GM19351 (cell line): Measurements from ENCODE around the gene ADSS1.
"Not testable (repeated sequence)": the region's sequence is repeated elsewhere in the genome, so short reads cannot be mapped to it uniquely, and the experiment has no call there.

Experiments used
- ATAC-seq: cut with Tn5 transposase; IDR thresholded peaks from one replicate; pipeline ENCODE4 v1.9.1; 2021; ENCODE audit warnings: mild to moderate bottlenecking, moderate library complexity; ENCODE audit not compliant: unreplicated experiment

The ADSS1 gene

GRCh38 chr14:104746071-104746545, 22.1 kb downstream of the ADSS1 start:
- no peak for ATAC-seq

- no peak for ATAC-seq
These were observed 23.0 kb downstream of the ADSS1 start for GRCh38 chr14:104746934-104747481.

- no peak for ATAC-seq
These were observed 23.8 kb downstream of the ADSS1 start for GRCh38 chr14:104747876-104748275.

- ATAC-seq = no peak
These were observed 25.2 kb downstream of the ADSS1 start for GRCh38 chr14:104749111-104749649.

GRCh38 chr14:104750056-104750752, 26.2 kb downstream of the ADSS1 start:
- ATAC-seq = no peak

GRCh38 chr14:104750753-104751057, 26.7 kb downstream of the ADSS1 start:
- not testable (repeated sequence) for ATAC-seq

- ATAC-seq = no peak
These were observed 27.8 kb downstream of the ADSS1 start for GRCh38 chr14:104751539-104752422.

- ATAC-seq = peak; percentile 76
These were observed 28.4 kb downstream of the ADSS1 start for GRCh38 chr14:104752423-104752734.

GRCh38 chr14:104752735-104753527, 28.9 kb downstream of the ADSS1 start, which contains the start of gene SIVA1:
SIVA1 (plus strand) TSS chr14:104753147; CDS start chr14:104753202, 55 bp downstream.
- ATAC-seq = peak; percentile 88

GRCh38 chr14:104753528-104754212, 29.6 kb downstream of the ADSS1 start:
- ATAC-seq = no peak

GRCh38 chr14:104754213-104754851, 30.3 kb downstream of the ADSS1 start:
- no peak for ATAC-seq

- ATAC-seq = no peak
These were observed 31.6 kb downstream of the ADSS1 start for GRCh38 chr14:104755621-104756020.

GRCh38 chr14:104756477-104757237, 32.6 kb downstream of the ADSS1 start:
- ATAC-seq = no peak

- ATAC-seq = no peak
These were observed 33.2 kb downstream of the ADSS1 start for GRCh38 chr14:104757238-104757585.

GRCh38 chr14:104757681-104758392, 33.8 kb downstream of the ADSS1 start:
- no peak for ATAC-seq

- ATAC-seq = no peak
These were observed 35.2 kb downstream of the ADSS1 start for GRCh38 chr14:104758981-104759969.

GRCh38 chr14:104765517-104765916, 41.5 kb downstream of the ADSS1 start:
- no peak for ATAC-seq
